Measurements from ENCODE around the gene OR2T1.
"Not testable (repeated sequence)": the region's sequence is repeated elsewhere in the genome, so short reads cannot be mapped to it uniquely, and the experiment has no call there.

The OR2T1 gene

GRCh38 chr1:248402748-248403147 is at the start of gene OR2T1:
Gene OR2T1 (plus strand): TSS chr1:248403048. CDS start chr1:248406148, 3,100 bp downstream.
- no peak for DNase-seq

- no peak for DNase-seq
Observed at GRCh38 chr1:248359415-248359814, 43.4 kb upstream of the OR2T1 start.

GRCh38 chr1:248361121-248361715 is 41.6 kb upstream of the OR2T1 start, which contains the start of gene OR2T4:
Gene OR2T4 (plus strand): TSS chr1:248361665. CDS start chr1:248361665, 0 bp downstream.
- no peak for DNase-seq

GRCh38 chr1:248366609-248367008 is 36.2 kb upstream of the OR2T1 start:
- DNase-seq: no peak

GRCh38 chr1:248372394-248372793 is 30.5 kb upstream of the OR2T1 start:
- DNase-seq: no peak

GRCh38 chr1:248373761-248374160 is 29.1 kb upstream of the OR2T1 start:
- no peak for DNase-seq

- no peak for DNase-seq
Observed at GRCh38 chr1:248375446-248375845, 27.4 kb upstream of the OR2T1 start, which contains the start of gene OR2T6. Gene OR2T6 (plus strand): TSS chr1:248375746. CDS start chr1:248387609, 11,863 bp downstream.

GRCh38 chr1:248376916-248377315 is 25.9 kb upstream of the OR2T1 start:
- no peak for DNase-seq

- DNase-seq: no peak
Observed at GRCh38 chr1:248380854-248381253, 22.0 kb upstream of the OR2T1 start.

GRCh38 chr1:248388426-248388825 is 14.4 kb upstream of the OR2T1 start:
- no peak for DNase-seq

GRCh38 chr1:248393050-248393449 is 9.8 kb upstream of the OR2T1 start:
- DNase-seq: no peak

- no peak for DNase-seq
Observed at GRCh38 chr1:248404024-248404423, 1.2 kb downstream of the OR2T1 start.

- DNase-seq: no peak
Observed at GRCh38 chr1:248406721-248407692, 4.2 kb downstream of the OR2T1 start.

GRCh38 chr1:248416226-248416625 is 13.4 kb downstream of the OR2T1 start:
- DNase-seq: no peak

GRCh38 chr1:248417854-248418253 is 15.0 kb downstream of the OR2T1 start:
- DNase-seq: no peak

GRCh38 chr1:248421384-248421783 is 18.5 kb downstream of the OR2T1 start:
- DNase-seq: no peak

GRCh38 chr1:248427526-248428191 is 24.8 kb downstream of the OR2T1 start:
- DNase-seq: not testable (repeated sequence)

- not testable (repeated sequence) for DNase-seq
Observed at GRCh38 chr1:248428192-248428533, 25.3 kb downstream of the OR2T1 start.

GRCh38 chr1:248431683-248432082 is 28.8 kb downstream of the OR2T1 start:
- not testable (repeated sequence) for DNase-seq

- DNase-seq: not testable (repeated sequence)
Observed at GRCh38 chr1:248432201-248432600, 29.4 kb downstream of the OR2T1 start.

GRCh38 chr1:248433811-248434415 is 31.1 kb downstream of the OR2T1 start:
- not testable (repeated sequence) for DNase-seq

- not testable (repeated sequence) for DNase-seq
Observed at GRCh38 chr1:248434913-248435312, 32.1 kb downstream of the OR2T1 start.

- not testable (repeated sequence) for DNase-seq
Observed at GRCh38 chr1:248436303-248436702, 33.5 kb downstream of the OR2T1 start.
